Thoracic aorta (tissue), 2 donors: ENCODE data around the gene STRN4. TPM values are rescaled to one million over a fixed set of nuclear protein-coding genes. Genes with fewer than 3 reads are reported as not detected.
A peak's percentile ranks its signal among the peaks of the same experiment; 100 is the strongest.

Experiments
- ATAC-seq: fragments of 150-250 bp; one replicate; pipeline ENCODE4 v1.8.0; 2017; ENCODE audit warnings: low read depth; ENCODE audit not compliant: insufficient number of reproducible peaks, low FRiP score
- DNase-seq: peaks from one replicate; pipeline ENCODE4 v3.0.0-alpha.2; 2020; ENCODE audit warnings: low spot score
- H3K27ac ChIP-seq, 2 donors: fragments of 200-600 bp; sonication (generic); 1 replicate in 1 of 2; 2 replicates in 1 of 2; pipeline ENCODE4 v1.5.1; 2016; ENCODE audit warnings: mild to moderate bottlenecking in 2 of 2, moderate library complexity in 2 of 2
- H3K27me3 ChIP-seq: fragments of 200-600 bp; sonication (generic); replicated peaks from 2 replicates; pipeline ENCODE4 v1.6.0; 2016; ENCODE audit warnings: mild to moderate bottlenecking; ENCODE audit not compliant: insufficient read depth
- H3K36me3 ChIP-seq: fragments of 200-600 bp; sonication (generic); one replicate; pipeline ENCODE4 v1.5.1; 2016
- H3K4me1 ChIP-seq, 2 donors: fragments of 200-600 bp; sonication (generic); 1 replicate in 1 of 2; 2 replicates in 1 of 2; pipeline versions ENCODE4 v1.5.1 to v1.6.0; 2016; ENCODE audit warnings: low read depth in 2 of 2, mild to moderate bottlenecking in 1 of 2; ENCODE audit not compliant: control insufficient read depth in 1 of 2
- H3K4me3 ChIP-seq: fragments of 200-600 bp; sonication (generic); 2 replicates; pipeline ENCODE4 v1.5.1; 2016; ENCODE audit warnings: mild to moderate bottlenecking
- H3K9me3 ChIP-seq: fragments of 200-600 bp; sonication (generic); 2 replicates; pipeline ENCODE4 v1.5.1; 2016
- total RNA-seq, 2 donors: library from RNA; depleted of rRNA; stranded (reverse); fragments of >200 nt; gene quantifications; one replicate each; pipeline versions ENCODE4 v1.1.0 to v1.2.3, GENCODE V29; 2016
- TF ChIP-seq, protein P1 (sequence below): fragments of 200-600 bp; sonication (generic); IDR thresholded peaks from one replicate; pipeline ENCODE4 v1.5.1; 2019; ENCODE audit warnings: antibody characterized with exemption

The STRN4 gene
- total RNA-seq, 2 donors from 2014 or later, result 60.9 to 66.7 TPM

DNA sequence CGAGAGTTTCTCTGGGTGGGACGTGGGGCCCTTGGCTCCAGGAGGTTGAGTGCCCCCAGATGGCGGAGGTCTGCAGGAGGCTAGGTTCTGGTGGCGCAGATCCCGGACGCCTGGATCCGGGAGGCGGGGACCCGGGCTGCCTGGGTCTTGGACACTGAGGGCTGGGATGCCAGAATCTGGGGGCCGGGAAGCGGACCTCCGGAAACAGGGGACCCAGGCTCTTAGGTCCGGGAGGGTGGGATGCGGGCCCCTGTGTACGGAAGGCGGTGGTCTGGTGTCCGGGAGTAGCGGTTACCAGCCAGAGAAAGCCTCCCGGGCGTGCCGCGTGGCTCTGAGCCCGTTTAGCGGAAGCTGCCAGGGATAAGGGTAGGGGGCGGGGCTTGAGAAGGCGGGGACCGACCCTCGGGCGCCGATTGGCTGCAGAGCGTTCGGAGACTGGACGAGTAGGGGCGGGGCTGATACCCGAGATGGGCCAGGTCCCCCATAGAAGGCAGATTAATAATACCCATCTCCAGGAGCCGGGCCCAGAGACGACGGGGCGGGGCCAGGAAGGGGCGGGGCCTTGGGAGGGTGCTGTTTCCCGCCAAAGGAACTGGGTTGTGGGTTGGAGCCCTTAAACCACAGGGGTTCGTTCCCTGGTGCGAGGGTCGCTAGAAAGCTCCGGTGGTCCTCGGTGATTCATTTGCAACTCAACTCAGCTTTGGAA is 42.2 kb upstream of the STRN4 start, which contains the start of gene SLC1A5:
TSS of gene SLC1A5 (minus strand) at position 333 of the 706 bp plus-strand sequence. CDS start 629 bp downstream, outside the sequence.
- peaks cover 5 to 42% of the 10 kb centered on the region in 2 donors for H3K4me1 ChIP-seq
- H3K27ac ChIP-seq, result peak within 1 kb of the TSS; percentile 79 to 86
- no peaks in the 10 kb centered on the region for H3K9me3 ChIP-seq
- ATAC-seq (peak; percentile 74), DNase-seq (peak; percentile 89)
- H3K4me3 ChIP-seq, result peak within 1 kb of the TSS; percentile 92
- TF ChIP-seq, protein P1, sequence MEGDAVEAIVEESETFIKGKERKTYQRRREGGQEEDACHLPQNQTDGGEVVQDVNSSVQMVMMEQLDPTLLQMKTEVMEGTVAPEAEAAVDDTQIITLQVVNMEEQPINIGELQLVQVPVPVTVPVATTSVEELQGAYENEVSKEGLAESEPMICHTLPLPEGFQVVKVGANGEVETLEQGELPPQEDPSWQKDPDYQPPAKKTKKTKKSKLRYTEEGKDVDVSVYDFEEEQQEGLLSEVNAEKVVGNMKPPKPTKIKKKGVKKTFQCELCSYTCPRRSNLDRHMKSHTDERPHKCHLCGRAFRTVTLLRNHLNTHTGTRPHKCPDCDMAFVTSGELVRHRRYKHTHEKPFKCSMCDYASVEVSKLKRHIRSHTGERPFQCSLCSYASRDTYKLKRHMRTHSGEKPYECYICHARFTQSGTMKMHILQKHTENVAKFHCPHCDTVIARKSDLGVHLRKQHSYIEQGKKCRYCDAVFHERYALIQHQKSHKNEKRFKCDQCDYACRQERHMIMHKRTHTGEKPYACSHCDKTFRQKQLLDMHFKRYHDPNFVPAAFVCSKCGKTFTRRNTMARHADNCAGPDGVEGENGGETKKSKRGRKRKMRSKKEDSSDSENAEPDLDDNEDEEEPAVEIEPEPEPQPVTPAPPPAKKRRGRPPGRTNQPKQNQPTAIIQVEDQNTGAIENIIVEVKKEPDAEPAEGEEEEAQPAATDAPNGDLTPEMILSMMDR, result no peak
- H3K27me3 ChIP-seq, result no peaks in the 10 kb centered on the region
- no peaks in the 10 kb centered on the region for H3K36me3 ChIP-seq

DNA sequence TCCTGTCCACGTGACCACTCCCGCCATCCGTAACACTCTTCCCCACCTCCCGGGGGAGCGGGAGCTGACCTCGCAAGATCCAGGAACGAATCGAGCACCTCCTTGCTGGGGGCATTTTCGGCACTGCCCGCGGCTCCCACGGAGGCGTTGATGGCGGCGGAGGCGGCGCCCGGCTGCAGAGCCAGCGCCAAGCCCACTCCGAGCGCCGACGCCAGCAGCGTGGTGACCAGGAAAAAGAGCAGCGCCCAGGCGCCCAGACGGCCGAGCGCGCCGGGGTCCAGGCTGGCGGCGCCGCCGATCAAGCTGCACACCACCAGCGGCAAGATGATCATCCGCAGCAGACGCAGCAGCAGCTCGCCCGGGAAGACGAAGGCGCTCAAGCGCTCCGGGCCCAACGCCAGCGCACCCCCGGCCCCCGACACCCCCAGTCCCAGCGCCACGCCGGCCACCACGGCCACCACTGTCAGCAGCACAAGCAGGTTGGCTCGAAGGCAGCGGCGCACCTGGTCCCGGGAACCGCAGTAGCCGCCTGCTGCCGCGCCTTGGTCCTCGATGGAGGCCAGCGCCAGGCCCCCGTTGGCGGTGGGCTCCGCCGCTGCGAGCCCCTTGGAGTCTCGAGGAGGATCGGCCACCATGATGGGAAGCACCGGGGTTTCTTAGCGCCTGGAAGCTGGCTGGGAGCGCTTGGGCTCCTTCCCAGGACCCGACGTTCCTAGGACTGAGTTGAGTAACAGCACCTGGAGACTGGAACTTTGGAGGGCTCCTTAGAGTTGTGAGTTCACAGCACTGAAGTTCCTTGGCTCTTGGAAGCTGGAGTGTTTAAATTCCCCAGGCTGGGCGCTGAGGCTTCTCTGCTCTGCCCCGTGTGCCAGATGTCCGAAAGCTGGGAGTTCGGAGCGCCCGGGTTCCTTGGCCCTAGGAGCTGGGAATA is 41.3 kb upstream of the STRN4 start:
- Histone ChIP-seq H3K27ac (peak overlapping the region; percentile 79 to 86), H3K4me3 (peak overlapping the region; percentile 92), H3K27me3 (no peaks in the 10 kb centered on the region), H3K36me3 (peaks cover 4% of the 10 kb centered on the region), H3K9me3 (no peaks in the 10 kb centered on the region), H3K4me1 (peaks cover 5 to 42% of the 10 kb centered on the region in 2 donors)
- ATAC-seq (peak; percentile 42), DNase-seq (no peak)
- TF ChIP-seq, protein P1, result no peak

DNA sequence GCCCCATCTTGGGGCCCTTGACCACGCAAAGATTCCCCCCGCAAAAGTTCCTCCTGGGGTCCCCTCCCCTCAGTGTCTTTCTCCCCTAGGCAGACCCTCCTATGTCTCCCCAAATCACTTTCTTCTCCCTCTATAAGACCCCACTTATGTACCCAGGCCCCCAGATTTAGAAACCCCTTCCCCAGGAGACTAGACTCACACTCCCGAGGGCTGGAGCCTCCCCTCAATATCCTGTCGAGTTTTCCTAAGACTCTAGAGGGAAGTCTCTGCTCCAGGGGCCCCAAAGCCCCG is 40.7 kb upstream of the STRN4 start:
- Histone ChIP-seq H3K36me3 (peaks cover 8% of the 10 kb centered on the region), H3K4me3 (peak overlapping the region; percentile 92), H3K27me3 (no peaks in the 10 kb centered on the region), H3K4me1 (peaks cover 5 to 42% of the 10 kb centered on the region in 2 donors), H3K9me3 (no peaks in the 10 kb centered on the region), H3K27ac (peak overlapping the region; percentile 79 to 86)
- TF ChIP-seq, protein P1, result no peak
- DNase-seq (no peak), ATAC-seq (no peak)

DNA sequence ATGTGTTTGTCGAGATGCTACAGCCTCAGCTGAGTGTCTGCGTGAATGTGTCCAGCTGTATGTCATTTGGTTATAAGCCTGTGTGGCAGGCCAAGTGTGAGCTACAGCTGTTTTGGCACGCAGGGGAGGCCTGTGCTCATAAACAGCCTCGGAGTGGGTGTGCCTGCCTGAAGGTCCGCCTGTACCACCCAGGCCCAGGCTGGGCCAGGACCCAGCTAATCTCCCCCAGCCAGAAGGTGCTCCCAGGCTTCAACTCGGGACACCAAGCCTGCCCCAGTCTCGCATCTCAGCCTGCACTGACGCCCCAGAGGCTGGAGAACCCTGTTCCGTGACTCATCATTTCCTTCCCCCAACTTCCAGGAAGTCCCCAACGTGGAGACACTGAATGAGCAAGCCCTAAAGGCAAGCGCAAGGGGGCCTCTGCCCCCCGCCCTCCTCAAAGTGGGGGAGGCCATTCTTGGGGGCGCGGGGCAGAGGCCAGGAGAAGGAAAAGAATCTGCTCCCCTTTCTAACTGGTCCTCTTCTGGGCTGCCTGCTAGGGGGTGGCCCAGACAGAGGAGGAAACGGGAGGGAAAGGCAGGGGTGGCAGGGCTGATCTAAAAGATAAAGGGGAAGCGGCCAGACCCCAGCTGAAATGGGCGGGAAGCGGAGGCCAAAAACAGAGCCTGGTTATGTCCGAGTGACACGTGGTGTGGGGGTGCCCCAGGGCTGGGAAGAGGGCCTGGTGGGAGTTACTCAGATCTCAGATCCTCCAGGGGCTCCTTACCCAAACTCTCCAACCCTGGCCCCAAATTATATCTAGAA is 40.2 kb upstream of the STRN4 start:
- ATAC-seq (no peak), DNase-seq (no peak)
- TF ChIP-seq, protein P1, result no peak

More for the DNA sequence above, 40.2 kb upstream of the STRN4 start:
- Histone ChIP-seq H3K4me1 (peaks cover 5 to 42% of the 10 kb centered on the region in 2 donors), H3K27me3 (no peaks in the 10 kb centered on the region), H3K36me3 (peaks cover 12% of the 10 kb centered on the region), H3K4me3 (peak overlapping the region; percentile 92), H3K27ac (peak overlapping the region; percentile 79 to 86), H3K9me3 (no peaks in the 10 kb centered on the region)
